CD4-positive, alpha-beta T cell (primary cell): ENCODE data around the gene ULK4. TPM values are rescaled to one million over a fixed set of nuclear protein-coding genes. Genes with fewer than 3 reads are reported as not detected.

Source experiments
- ATAC-seq: fragments of 200-7000 bp; cut with Tn5 transposase; one replicate; pipeline ENCODE4 v1.10.0; 2022; ENCODE audit warnings: mild to moderate bottlenecking; ENCODE audit not compliant: poor library complexity
- CTCF ChIA-PET: fragments of 350-600 bp; sonication (Branson Sonifier 250); formaldehyde crosslinking; loops from one replicate; lab custom pipeline; 2021; ENCODE audit warnings: antibody characterized with exemption, inconsistent platforms; lab: Charles Lee
- POLR2A ChIA-PET: fragments of 350-600 bp; sonication (Branson Sonifier 250); formaldehyde crosslinking; loops from one replicate; lab custom pipeline; 2021; ENCODE audit warnings: antibody characterized with exemption, inconsistent platforms; lab: Charles Lee
- DNase-seq, 14 experiments: peaks; one replicate each; pipeline ENCODE4 v3.0.0-alpha.2; 2013 to 2020; ENCODE audit warnings: mixed read lengths in 2 of 14
- H3K27ac ChIP-seq, 2 donors: one replicate each; pipeline versions ENCODE4 v1.5.1 to v1.7.0; 2013; ENCODE audit warnings: low read length in 2 of 2, low read depth in 1 of 2, mild to moderate bottlenecking in 1 of 2
- H3K27me3 ChIP-seq, 2 experiments: 1 replicate in 1 of 2; 2 replicates in 1 of 2; pipeline versions ENCODE4 v1.6.1 to v1.7.0; 2013; ENCODE audit warnings: low read length in 2 of 2, control low read depth in 1 of 2, mild to moderate bottlenecking in 1 of 2, moderate library complexity in 1 of 2; ENCODE audit not compliant: insufficient read depth in 2 of 2, control insufficient read depth in 1 of 2
- H3K36me3 ChIP-seq: one replicate; pipeline ENCODE4 v1.6.1; 2013; ENCODE audit warnings: low read length, control low read depth; ENCODE audit not compliant: insufficient read depth
- H3K4me1 ChIP-seq: one replicate; pipeline ENCODE4 v1.6.1; 2013; ENCODE audit warnings: low read length, control low read depth; ENCODE audit not compliant: insufficient read depth
- H3K4me3 ChIP-seq: one replicate; pipeline ENCODE4 v1.5.1; 2013; ENCODE audit warnings: mild to moderate bottlenecking, low read length, moderate library complexity
- H3K9me3 ChIP-seq, 2 experiments: 1 replicate in 1 of 2; 2 replicates in 1 of 2; pipeline versions ENCODE4 v1.6.1 to v1.7.0; 2013; ENCODE audit warnings: low read length in 2 of 2, mild to moderate bottlenecking in 2 of 2, control low read depth in 1 of 2, moderate library complexity in 1 of 2; ENCODE audit not compliant: control insufficient read depth in 1 of 2, insufficient read depth in 1 of 2
- H3K27ac Mint-ChIP-seq: one replicate; pipeline ENCODE4 v1.8.0; 2020; ENCODE audit warnings: mixed read lengths
- H3K27me3 Mint-ChIP-seq: one replicate; pipeline ENCODE4 v1.8.0; 2021; ENCODE audit warnings: mixed read lengths
- H3K36me3 Mint-ChIP-seq: one replicate; pipeline ENCODE4 v1.8.0; 2021; ENCODE audit warnings: low read depth, mixed read lengths
- H3K4me1 Mint-ChIP-seq: one replicate; pipeline ENCODE4 v1.8.0; 2021; ENCODE audit warnings: low read depth, mixed read lengths
- H3K4me3 Mint-ChIP-seq: one replicate; pipeline ENCODE4 v1.8.0; 2020; ENCODE audit warnings: mild to moderate bottlenecking, mixed read lengths
- H3K9me3 Mint-ChIP-seq: one replicate; pipeline ENCODE4 v1.8.0; 2020; ENCODE audit warnings: mixed read lengths
- CTCF ChIP-seq: fragments of 200-600 bp; IDR thresholded peaks from one replicate; pipeline ENCODE4 v1.8.0; 2022; ENCODE audit warnings: antibody characterized with exemption, mild to moderate bottlenecking
- intact Hi-C, 2 experiments: fragments of 100-400 bp; cut with DNase I in 1 of 2; cut with micrococcal nuclease in 1 of 2; formaldehyde crosslinking; loops; one replicate each; pipeline versions ENCODE4 v1.15.1 to v1.9.0; 2023 to 2025; cut with DNase I, micrococcal nuclease
- polyA plus RNA-seq, 2 donors: library from polyadenylated mRNA; unstranded; fragments of 120-200 nt; gene quantifications; one replicate each; pipeline ENCODE4 v1.2.1, GENCODE V29; 2013
- total RNA-seq, 174 experiments: library from RNA in 2 of 174; stranded (reverse) in 2 of 174; gene quantifications; one replicate each; pipeline ENCODE4 v1.2.3 and lab custom pipeline; 2021 to 2026

The ULK4 gene
- total RNA-seq (10 to 100 TPM; 23.8 to 28.6 TPM), total RNA-seq (lab: John Stamatoyannopoulos, UW) (8.0 to 47.3 (median 21.9) reads per million in 172 experiments)
- polyA plus RNA-seq (2013, experiment 1 of 2): 9.7 TPM
- 9.3 TPM for polyA plus RNA-seq (2013, experiment 2 of 2)

- Mint-ChIP-seq H3K9me3 (no peaks in the 10 kb centered on the region), H3K4me1 (peaks cover 26% of the 10 kb centered on the region), H3K27me3 (no peaks in the 10 kb centered on the region), H3K36me3 (peaks cover 12% of the 10 kb centered on the region), H3K27ac (peak within 1 kb of the TSS; percentile 98), H3K4me3 (peak within 1 kb of the TSS; percentile 100)
- Histone ChIP-seq H3K27me3 (no peaks in the 10 kb centered on the region), H3K36me3 (no peaks in the 10 kb centered on the region), H3K9me3 (no peaks in the 10 kb centered on the region), H3K4me1 (peaks cover 19% of the 10 kb centered on the region), H3K4me3 (peak within 1 kb of the TSS; percentile 100), H3K27ac (peak within 1 kb of the TSS; percentile 86 to 97)
- DNase-seq (peak; percentile 87 to 99 (median 92)), ATAC-seq (peak; percentile 83)
- ChIA-PET POLR2A (interaction anchor here (0.6 to 1.9 kb wide), 12 partner anchors 10 to 1654 kb away, joined by 3 to 20 read pairs (median 4); partner anchors contain the start of genes EIF1B, RPL14, SS18L2 and VIPR1), CTCF (interaction anchor here (1.6 kb wide), 1 partner anchor 50 kb away, joined by 3 read pairs; no protein-coding TSS in a partner anchor)
- intact Hi-C loops: loop anchor here (1.0 to 10.0 kb wide), 8 partner anchors 50 to 1653 kb away; partner anchors contain the start of genes CTNNB1 (in 1 of the 2), EIF1B (in 1 of the 2), NKTR (in 1 of the 2) and RPL14 (in 1 of the 2)
- TF ChIP-seq CTCF: no peak
These were observed at the start of gene ULK4 for GRCh38 chr3:41961751-41962679. ULK4 (minus strand) TSS chr3:41962103; CDS start chr3:41954759, 7,344 bp downstream.

GRCh38 chr3:42010530-42010929, 48.6 kb upstream of the ULK4 start:
- POLR2A ChIA-PET: no interaction called here

More at GRCh38 chr3:42010530-42010929, 48.6 kb upstream of the ULK4 start:
- peaks cover 24% of the 10 kb centered on the region for H3K4me1 Mint-ChIP-seq
- no peak for DNase-seq
- Histone ChIP-seq H3K4me3 (no peak overlapping the region), H3K9me3 (no peaks in the 10 kb centered on the region), H3K4me1 (peaks cover 24% of the 10 kb centered on the region), H3K36me3 (no peaks in the 10 kb centered on the region), H3K27me3 (no peaks in the 10 kb centered on the region), H3K27ac (no peak overlapping the region)
- H3K4me3 Mint-ChIP-seq: no peak overlapping the region
- CTCF ChIA-PET: interaction anchor here (1.4 kb wide), 1 partner anchor 41 kb away, joined by 3 read pairs; no protein-coding TSS in a partner anchor
- no peak for ATAC-seq
- no peak overlapping the region for H3K27ac Mint-ChIP-seq
- TF ChIP-seq CTCF: no peak
- H3K27me3 Mint-ChIP-seq: no peaks in the 10 kb centered on the region
- intact Hi-C loops: loop anchor here in 1 of 2 experiments (5.0 kb wide), 2 partner anchors 87 to 1698 kb away; no protein-coding TSS in a partner anchor
- H3K9me3 Mint-ChIP-seq: no peaks in the 10 kb centered on the region
- peaks cover 13% of the 10 kb centered on the region for H3K36me3 Mint-ChIP-seq
